Gastrocnemius medialis (tissue), 4 donors: Measurements from ENCODE around the gene IFT27.

ENCODE experiments used
- CTCF ChIP-seq, 5 experiments: fragments of 450-650 bp in 3 of 5; fragments of 200-600 bp in 2 of 5; sonication (generic) in 2 of 5; IDR thresholded peaks in 4 of 5; conservative IDR thresholded peaks in 1 of 5; 1 replicate in 4 of 5; 2 replicates in 1 of 5; pipeline ENCODE4 v1.5.1; 2016 to 2019; ENCODE audit warnings: antibody characterized with exemption in 5 of 5, mild to moderate bottlenecking in 3 of 5, moderate library complexity in 3 of 5
- POLR2A ChIP-seq, 2 donors: fragments of 450-650 bp; IDR thresholded peaks; one replicate each; pipeline ENCODE4 v1.6.1; 2017; ENCODE audit warnings: antibody characterized with exemption in 2 of 2, mild to moderate bottlenecking in 2 of 2, moderate library complexity in 2 of 2

GRCh38 chr22:36806835-36807234 lies 30.9 kb upstream of the IFT27 start:
- TF ChIP-seq CTCF (IDR thresholded peaks at IDR 0.05 in 4 of 5, conservative IDR thresholded peaks at IDR 0.05 in 1 of 5): no peak
- no peak for TF ChIP-seq POLR2A (IDR thresholded peaks at IDR 0.05)
